HEK293T (cell line): ENCODE data around the gene CCDC88A.

Experiments
- BHLHE40 ChIP-seq: fragments of 450-650 bp; IDR thresholded peaks from 2 replicates; pipeline ENCODE4 v1.6.1; 2016; ENCODE audit warnings: mild to moderate bottlenecking, moderate library complexity, borderline replicate concordance
- FOXK2 ChIP-seq: fragments of 450-650 bp; IDR thresholded peaks from 2 replicates; pipeline ENCODE4 v1.6.1; 2016; ENCODE audit warnings: mild to moderate bottlenecking
- FOXM1 ChIP-seq: fragments of 450-650 bp; IDR thresholded peaks from 2 replicates; pipeline ENCODE4 v1.6.1; 2017; ENCODE audit warnings: mild to moderate bottlenecking, borderline replicate concordance
- HDGF ChIP-seq: fragments of 450-650 bp; IDR thresholded peaks from 2 replicates; pipeline ENCODE4 v1.6.1; 2017; ENCODE audit warnings: antibody characterized with exemption, borderline replicate concordance
- NFRKB ChIP-seq: fragments of 450-650 bp; IDR thresholded peaks from 2 replicates; pipeline ENCODE4 v1.6.1; 2016; ENCODE audit warnings: mild to moderate bottlenecking, moderate library complexity
- PKNOX1 ChIP-seq: fragments of 450-650 bp; IDR thresholded peaks from 2 replicates; pipeline ENCODE4 v1.6.1; 2016
- SP1 ChIP-seq: fragments of 450-650 bp; IDR thresholded peaks from 2 replicates; pipeline ENCODE4 v1.6.1; 2017
- SUZ12 ChIP-seq: fragments of 450-650 bp; IDR thresholded peaks from 2 replicates; pipeline ENCODE4 v1.6.1; 2016; ENCODE audit warnings: mild to moderate bottlenecking
- TARDBP ChIP-seq: fragments of 450-650 bp; IDR thresholded peaks from 2 replicates; pipeline ENCODE4 v1.6.1; 2016
- ZNF384 ChIP-seq: fragments of 450-650 bp; IDR thresholded peaks from 2 replicates; pipeline ENCODE4 v1.6.1; 2016

- no peak for TF ChIP-seq ZNF384
- TF ChIP-seq FOXK2: no peak
- TF ChIP-seq TARDBP: no peak
- TF ChIP-seq SP1: no peak
- no peak for TF ChIP-seq NFRKB
- no peak for TF ChIP-seq PKNOX1
- TF ChIP-seq FOXM1: no peak
- TF ChIP-seq SUZ12: no peak
- TF ChIP-seq BHLHE40: no peak
- TF ChIP-seq HDGF: no peak
Observed at GRCh38 chr2:55301277-55301676, 118.4 kb downstream of the CCDC88A start.
